Measurements from ENCODE around the gene TSGA10. TPM values are rescaled to one million over a fixed set of nuclear protein-coding genes. Genes with fewer than 3 reads are reported as not detected.
A peak's percentile ranks its signal among the peaks of the same experiment; 100 is the strongest.

TSGA10 gene
- total and polyA plus RNA-seq, 8 donors: 3.7 to 19.8 (median 15.3) TPM

GRCh38 chr2:99184811-99185210 lies 30.1 kb upstream of the TSGA10 start:
- Histone ChIP-seq H3K4me3 (no peak overlapping the region), H3K27me3 (no peaks in the 10 kb centered on the region), H3K27ac (no peak overlapping the region), H3K4me1 (peaks cover 21 to 31% of the 10 kb centered on the region in 2 donors), H3K36me3 (peaks cover 0 to 35% of the 10 kb centered on the region in 2 donors), H3K9me3 (no peaks in the 10 kb centered on the region)
- DNase-seq: no peak
- TF ChIP-seq CTCF (IDR thresholded peaks at IDR 0.05): no peak
- intact Hi-C loops (cut with DNase I): loop anchor here in 1 of 2 donors (10.0 kb wide), 1 partner anchor 150 kb away; the partner anchor contains the start of genes EIF5B and TXNDC9
- ATAC-seq: no peak

GRCh38 chr2:99183025-99183424 lies 28.3 kb upstream of the TSGA10 start:
- TF ChIP-seq CTCF (IDR thresholded peaks at IDR 0.05): no peak
- intact Hi-C loops (cut with DNase I): loop anchor here in 1 of 2 donors (10.0 kb wide), 1 partner anchor 152 kb away; the partner anchor contains the start of genes EIF5B and TXNDC9
- Histone ChIP-seq H3K27me3 (no peaks in the 10 kb centered on the region), H3K36me3 (peaks cover 0 to 17% of the 10 kb centered on the region in 2 donors), H3K4me1 (peaks cover 23 to 44% of the 10 kb centered on the region in 2 donors), H3K4me3 (no peak overlapping the region), H3K27ac (no peak overlapping the region), H3K9me3 (no peaks in the 10 kb centered on the region)
- DNase-seq: peak in 1 of 4 donors; percentile 21
- no peak for ATAC-seq

GRCh38 chr2:99181624-99182000 lies 26.9 kb upstream of the TSGA10 start:
- Histone ChIP-seq H3K9me3 (no peaks in the 10 kb centered on the region), H3K27ac (peak overlapping the region; percentile 78 to 88), H3K27me3 (no peaks in the 10 kb centered on the region), H3K4me1 (peaks cover 23 to 51% of the 10 kb centered on the region in 2 donors), H3K4me3 (peak overlapping the region; percentile 79 to 87), H3K36me3 (peaks cover 0 to 6% of the 10 kb centered on the region in 2 donors)
- no peak for ATAC-seq
- TF ChIP-seq CTCF (IDR thresholded peaks at IDR 0.05): no peak
- intact Hi-C loops (cut with DNase I): loop anchor here in 1 of 2 donors (10.0 kb wide), 1 partner anchor 153 kb away; the partner anchor contains the start of genes EIF5B and TXNDC9
- DNase-seq: no peak

GRCh38 chr2:99180755-99181623 lies 26.2 kb upstream of the TSGA10 start, which contains the start of the genes MITD1 and MRPL30:
MITD1 (minus strand) TSS chr2:99181058; CDS start chr2:99180981, 77 bp downstream.
MRPL30 (plus strand) TSS chr2:99181184; CDS start chr2:99186204, 5,020 bp downstream.
- intact Hi-C loops (cut with DNase I): loop anchor here in 1 of 2 donors (10.0 kb wide), 1 partner anchor 154 kb away; the partner anchor contains the start of genes EIF5B and TXNDC9
- DNase-seq: peak; percentile 93 to 96 (median 94)
- Histone ChIP-seq H3K27ac (peak within 1 kb of the TSS; percentile 78 to 88), H3K27me3 (no peaks in the 10 kb centered on the region), H3K36me3 (no peaks in the 10 kb centered on the region), H3K4me3 (peak within 1 kb of the TSS; percentile 79 to 87), H3K4me1 (peaks cover 23 to 51% of the 10 kb centered on the region in 2 donors), H3K9me3 (no peaks in the 10 kb centered on the region)
- no peak for TF ChIP-seq CTCF (IDR thresholded peaks at IDR 0.05)
- peak; percentile 97 for ATAC-seq

Data from left lung (tissue), 10 donors.